ENCODE data around the gene PCDH12.

Gene PCDH12

GRCh38 chr5:141960018-141960417, 2.0 kb upstream of the PCDH12 start:
- DNase-seq (ENCODE audit: low read depth): no peak
- TF ChIP-seq, protein P1, sequence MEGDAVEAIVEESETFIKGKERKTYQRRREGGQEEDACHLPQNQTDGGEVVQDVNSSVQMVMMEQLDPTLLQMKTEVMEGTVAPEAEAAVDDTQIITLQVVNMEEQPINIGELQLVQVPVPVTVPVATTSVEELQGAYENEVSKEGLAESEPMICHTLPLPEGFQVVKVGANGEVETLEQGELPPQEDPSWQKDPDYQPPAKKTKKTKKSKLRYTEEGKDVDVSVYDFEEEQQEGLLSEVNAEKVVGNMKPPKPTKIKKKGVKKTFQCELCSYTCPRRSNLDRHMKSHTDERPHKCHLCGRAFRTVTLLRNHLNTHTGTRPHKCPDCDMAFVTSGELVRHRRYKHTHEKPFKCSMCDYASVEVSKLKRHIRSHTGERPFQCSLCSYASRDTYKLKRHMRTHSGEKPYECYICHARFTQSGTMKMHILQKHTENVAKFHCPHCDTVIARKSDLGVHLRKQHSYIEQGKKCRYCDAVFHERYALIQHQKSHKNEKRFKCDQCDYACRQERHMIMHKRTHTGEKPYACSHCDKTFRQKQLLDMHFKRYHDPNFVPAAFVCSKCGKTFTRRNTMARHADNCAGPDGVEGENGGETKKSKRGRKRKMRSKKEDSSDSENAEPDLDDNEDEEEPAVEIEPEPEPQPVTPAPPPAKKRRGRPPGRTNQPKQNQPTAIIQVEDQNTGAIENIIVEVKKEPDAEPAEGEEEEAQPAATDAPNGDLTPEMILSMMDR (IDR thresholded peaks at IDR 0.05; ENCODE audit: low read length, missing control alignments): peak; percentile 26
- H3K4me3 ChIP-seq (replicated peaks; ENCODE audit: low read depth, low read length): no peak overlapping the region

DNA sequence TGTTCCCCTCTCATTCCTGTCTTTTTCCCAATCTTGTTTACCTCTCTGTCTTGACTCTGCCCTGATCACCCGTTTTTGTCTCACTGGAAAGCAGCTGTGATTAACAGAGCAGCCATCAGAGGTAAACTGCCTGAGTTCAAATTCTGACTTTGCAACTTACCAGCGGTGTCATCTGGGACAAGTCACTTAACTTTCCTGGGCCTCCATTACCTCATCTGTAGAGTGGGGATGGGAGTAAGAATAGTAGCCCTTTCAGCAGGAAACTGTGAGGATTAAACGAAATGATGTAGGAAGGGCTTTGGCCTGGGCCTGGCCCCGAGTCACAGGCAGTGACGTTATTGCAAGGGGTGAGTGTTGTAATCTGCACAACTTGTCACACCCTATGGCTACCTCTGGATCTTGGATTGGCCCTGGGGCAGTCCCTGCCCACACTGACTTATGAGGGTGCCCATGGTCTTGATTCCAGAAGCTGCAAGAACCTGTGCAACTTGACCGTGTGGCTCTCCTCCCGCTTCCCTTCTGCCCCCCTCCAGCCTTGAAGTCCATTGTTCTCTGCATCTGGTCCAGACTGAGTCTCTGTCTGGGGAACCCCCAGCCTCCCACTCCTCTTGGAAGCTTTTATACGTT, 657 bp upstream of the PCDH12 start:
- TF ChIP-seq, protein P1 (IDR thresholded peaks at IDR 0.05; ENCODE audit: low read length, missing control alignments): no peak
- peak; percentile 74 for DNase-seq (ENCODE audit: low read depth)
- peak overlapping the region; percentile 17 for H3K4me3 ChIP-seq (replicated peaks; ENCODE audit: low read depth, low read length)

DNA sequence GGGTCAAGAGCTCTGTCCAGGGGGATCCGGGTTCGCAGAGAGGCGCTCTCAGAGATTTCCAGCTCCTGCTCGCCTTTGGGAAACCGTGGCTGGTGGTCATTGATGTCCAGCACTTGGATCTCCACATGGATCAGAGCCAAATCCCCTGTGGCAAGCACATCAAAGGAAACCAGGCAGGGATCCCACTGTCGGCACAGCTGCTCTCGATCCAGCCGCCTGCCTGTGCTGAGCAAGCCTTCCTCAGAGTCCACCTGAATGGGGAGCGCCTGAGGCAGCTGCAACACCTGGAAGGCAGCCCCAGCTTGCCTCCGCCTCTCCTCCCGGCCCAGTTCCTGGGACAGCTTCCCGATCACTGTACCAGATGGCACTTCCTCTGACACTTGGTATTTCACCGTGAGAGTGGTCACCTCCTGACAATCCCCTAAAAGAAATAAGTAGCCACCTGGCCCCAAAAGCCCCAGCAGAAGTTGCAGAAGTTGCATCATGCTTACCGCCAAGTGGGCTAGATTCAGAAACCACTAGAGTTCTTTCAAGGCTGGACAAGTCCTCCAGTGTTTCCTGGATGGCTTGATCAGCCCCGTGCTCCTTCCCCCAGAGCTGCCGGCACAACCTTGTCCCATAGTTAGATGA, 520 bp downstream of the PCDH12 start:
- DNase-seq (ENCODE audit: low read depth): no peak
- no peak overlapping the region for H3K4me3 ChIP-seq (replicated peaks; ENCODE audit: low read depth, low read length)
- TF ChIP-seq, protein P1 (IDR thresholded peaks at IDR 0.05; ENCODE audit: low read length, missing control alignments): no peak

DNA sequence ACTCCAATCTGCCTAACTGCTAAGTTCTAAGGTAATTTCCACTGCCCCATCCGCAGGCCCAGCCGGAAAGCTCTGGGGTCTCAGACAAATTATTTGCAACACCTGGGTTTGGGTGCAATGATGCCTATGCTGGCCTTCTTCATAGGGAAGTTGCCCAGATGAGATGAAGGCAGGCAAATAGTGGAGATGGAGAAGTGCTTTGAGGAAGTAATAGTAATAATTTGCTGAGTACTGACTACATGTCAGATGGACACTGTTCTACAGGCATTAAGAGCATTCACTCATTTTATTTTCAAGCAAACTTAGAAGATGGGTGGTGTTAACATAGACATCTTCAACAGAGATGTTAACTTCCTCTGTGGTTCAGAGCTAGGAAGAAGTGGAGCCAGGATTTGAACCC, 3.8 kb downstream of the PCDH12 start:
- no peak overlapping the region for H3K4me3 ChIP-seq (replicated peaks; ENCODE audit: low read depth, low read length)
- TF ChIP-seq, protein P1 (IDR thresholded peaks at IDR 0.05; ENCODE audit: low read length, missing control alignments): no peak
- no peak for DNase-seq (ENCODE audit: low read depth)

- DNase-seq (ENCODE audit: low read depth): no peak
- TF ChIP-seq, protein P1 (IDR thresholded peaks at IDR 0.05; ENCODE audit: low read length, missing control alignments): no peak
- H3K4me3 ChIP-seq (replicated peaks; ENCODE audit: low read depth, low read length): no peak overlapping the region
Observed at GRCh38 chr5:141952020-141952419, 6.0 kb downstream of the PCDH12 start.

DNA sequence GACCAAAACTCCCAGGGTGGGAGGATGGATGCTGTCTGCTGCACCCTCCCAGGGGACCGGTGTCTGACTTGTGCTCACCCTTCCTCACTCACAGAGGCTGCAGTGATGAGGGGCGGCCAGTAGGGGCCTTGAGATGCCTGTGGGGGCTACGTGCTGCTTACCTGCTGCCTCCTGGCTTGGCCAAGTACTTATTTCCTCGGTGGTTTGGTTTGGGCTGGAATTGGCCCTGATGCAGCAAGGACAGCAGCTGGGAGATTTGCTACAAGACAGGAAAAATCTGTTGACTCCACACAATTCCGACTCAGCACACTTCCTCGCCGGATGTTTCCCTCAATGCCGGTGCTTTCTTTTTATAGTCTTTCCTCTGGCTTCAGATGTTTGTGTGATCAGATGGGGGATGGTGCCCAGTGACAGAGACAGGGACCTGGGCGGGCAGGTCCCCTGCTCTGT, 6.6 kb downstream of the PCDH12 start:
- DNase-seq (ENCODE audit: low read depth): no peak
- TF ChIP-seq, protein P1 (IDR thresholded peaks at IDR 0.05; ENCODE audit: low read length, missing control alignments): peak; percentile 49
- no peak overlapping the region for H3K4me3 ChIP-seq (replicated peaks; ENCODE audit: low read depth, low read length)

Data from fibroblast of pulmonary artery (primary cell).